A549 (cell line): ENCODE measurements around the gene RNF214.

Experiments used
- EP300 ChIP-seq, 2 experiments: fragments of >200 bp; sonication (Bioruptor Twin); formaldehyde crosslinking; IDR thresholded peaks; 2 replicates in 1 of 2; 3 replicates in 1 of 2; pipeline ENCODE4 v1.6.1; 2016 to 2017
- JUN ChIP-seq, 2 experiments: fragments of >200 bp; sonication (Bioruptor Twin); formaldehyde crosslinking; IDR thresholded peaks; 2 replicates in 1 of 2; 3 replicates in 1 of 2; pipeline ENCODE4 v1.6.1; 2016 to 2017
- MAX ChIP-seq: IDR thresholded peaks from 2 replicates; pipeline ENCODE4 v1.6.1; 2012
- RFX5 ChIP-seq: fragments of 450-650 bp; IDR thresholded peaks from 2 replicates; pipeline ENCODE4 v1.7.1; 2014; ENCODE audit warnings: antibody characterized with exemption, mild to moderate bottlenecking, moderate library complexity
- TF ChIP-seq, protein P1 (sequence below): fragments of >200 bp; sonication (Bioruptor Twin); formaldehyde crosslinking; IDR thresholded peaks from 3 replicates; pipeline ENCODE4 v1.5.1; 2016

DNA sequence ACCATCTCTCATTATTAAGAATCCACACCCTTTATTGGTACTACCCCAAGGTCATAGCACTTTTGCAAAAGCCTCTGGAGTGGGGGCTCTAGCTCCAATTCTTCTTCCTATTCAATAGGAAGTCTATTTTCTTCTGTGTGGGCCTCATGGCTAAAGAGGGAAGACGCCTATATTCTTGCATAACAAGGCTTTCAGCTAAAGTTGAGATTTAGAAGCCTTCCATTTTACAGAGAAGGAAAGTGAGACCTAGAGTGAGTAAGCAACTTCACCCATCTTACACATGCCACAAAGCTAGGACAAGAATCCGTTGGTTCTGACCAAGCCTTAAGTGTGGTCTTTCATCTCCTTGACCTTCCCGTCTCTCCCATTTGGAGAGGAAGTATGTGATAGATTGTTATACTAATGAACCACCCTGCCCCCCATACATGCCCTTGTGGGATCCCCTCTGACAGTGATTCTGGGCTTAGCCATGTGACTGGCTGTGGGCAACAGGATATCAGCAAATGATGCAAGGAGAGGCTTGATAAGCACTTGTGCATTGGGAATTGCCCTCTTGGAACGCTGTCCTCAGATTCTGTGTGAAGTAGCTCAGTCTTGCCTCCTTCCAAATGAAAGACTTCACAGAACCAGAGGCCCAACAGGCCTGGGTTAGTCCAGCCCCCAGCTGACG, 71.3 kb downstream of the RNF214 start:
- TF ChIP-seq, protein P1, sequence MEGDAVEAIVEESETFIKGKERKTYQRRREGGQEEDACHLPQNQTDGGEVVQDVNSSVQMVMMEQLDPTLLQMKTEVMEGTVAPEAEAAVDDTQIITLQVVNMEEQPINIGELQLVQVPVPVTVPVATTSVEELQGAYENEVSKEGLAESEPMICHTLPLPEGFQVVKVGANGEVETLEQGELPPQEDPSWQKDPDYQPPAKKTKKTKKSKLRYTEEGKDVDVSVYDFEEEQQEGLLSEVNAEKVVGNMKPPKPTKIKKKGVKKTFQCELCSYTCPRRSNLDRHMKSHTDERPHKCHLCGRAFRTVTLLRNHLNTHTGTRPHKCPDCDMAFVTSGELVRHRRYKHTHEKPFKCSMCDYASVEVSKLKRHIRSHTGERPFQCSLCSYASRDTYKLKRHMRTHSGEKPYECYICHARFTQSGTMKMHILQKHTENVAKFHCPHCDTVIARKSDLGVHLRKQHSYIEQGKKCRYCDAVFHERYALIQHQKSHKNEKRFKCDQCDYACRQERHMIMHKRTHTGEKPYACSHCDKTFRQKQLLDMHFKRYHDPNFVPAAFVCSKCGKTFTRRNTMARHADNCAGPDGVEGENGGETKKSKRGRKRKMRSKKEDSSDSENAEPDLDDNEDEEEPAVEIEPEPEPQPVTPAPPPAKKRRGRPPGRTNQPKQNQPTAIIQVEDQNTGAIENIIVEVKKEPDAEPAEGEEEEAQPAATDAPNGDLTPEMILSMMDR: no peak
- TF ChIP-seq MAX (no peak), RFX5 (no peak), EP300 (IDR thresholded peaks at IDR 0.05) (no peak), JUN (IDR thresholded peaks at IDR 0.05) (no peak)
